SH-SY5Y (cell line): ENCODE results near the gene PSD.

ENCODE experiments used
- GATA2 ChIP-seq: IDR thresholded peaks from 2 replicates; pipeline ENCODE4 v1.6.1; 2011; ENCODE audit warnings: mild to moderate bottlenecking, low read depth, low read length
- GATA3 ChIP-seq: IDR thresholded peaks from 2 replicates; pipeline ENCODE4 v1.6.1; 2011; ENCODE audit warnings: low read depth, mild to moderate bottlenecking, low read length, moderate library complexity

- TF ChIP-seq GATA3 (no peak), GATA2 (no peak)
These were observed 15.5 kb downstream of the PSD start for GRCh38 chr10:102403115-102403514.
